K562 (cell line): ENCODE data around the gene ALDH16A1. TPM values are rescaled to one million over a fixed set of nuclear protein-coding genes. Genes with fewer than 3 reads are reported as not detected.

Experiments used
- ARNT ChIP-seq, 2 experiments: fragments of 450-650 bp; IDR thresholded peaks; 2 replicates each; pipeline ENCODE4 v1.6.1; 2016; ENCODE audit warnings: mild to moderate bottlenecking in 1 of 2
- BRCA1 ChIP-seq, 2 experiments: fragments of 450-650 bp in 1 of 2; sonication (generic) in 1 of 2; formaldehyde crosslinking in 1 of 2; IDR thresholded peaks; 2 replicates each; pipeline versions ENCODE4 v1.5.0 to v1.6.1; 2017 to 2020; ENCODE audit warnings: mild to moderate bottlenecking in 1 of 2, missing genetic modification reagents in 1 of 2
- BRD4 ChIP-seq: fragments of 200-600 bp; sonication (generic); IDR thresholded peaks from 2 replicates; pipeline ENCODE4 v1.6.1; 2017; ENCODE audit warnings: inconsistent platforms
- HOXB6 ChIP-seq: fragments of 250-450 bp; sonication (Bioruptor Pico); IDR thresholded peaks from 2 replicates; pipeline ENCODE4 v1.5.1; 2022; ENCODE audit warnings: mild to moderate bottlenecking, borderline replicate concordance
- JUNB ChIP-seq: fragments of 450-650 bp; formaldehyde crosslinking; conservative IDR thresholded peaks from 2 replicates; pipeline ENCODE4 v1.4.0; 2020; ENCODE audit warnings: mild to moderate bottlenecking
- MBD2 ChIP-seq: sonication (generic); IDR thresholded peaks from 2 replicates; pipeline ENCODE4 v1.6.1; 2016; ENCODE audit warnings: low read depth, borderline replicate concordance
- MIER1 ChIP-seq: fragments of 450-650 bp; IDR thresholded peaks from 2 replicates; pipeline ENCODE4 v1.6.1; 2016; ENCODE audit warnings: antibody characterized with exemption, mild to moderate bottlenecking, low read depth
- NR0B1 ChIP-seq: fragments of 450-650 bp; IDR thresholded peaks from one replicate; pipeline ENCODE4 v1.6.1; 2018; ENCODE audit warnings: mild to moderate bottlenecking, moderate library complexity; ENCODE audit not compliant: partially characterized antibody
- NR2C2 ChIP-seq, 2 experiments: fragments of 200-800 bp in 1 of 2; sonication (Bioruptor generic) in 1 of 2; sonication (generic) in 1 of 2; formaldehyde crosslinking in 1 of 2; IDR thresholded peaks; 2 replicates each; pipeline versions ENCODE4 v1.6.1 to v1.8.0; 2016 to 2022; ENCODE audit warnings: mild to moderate bottlenecking in 1 of 2, missing compliant biosample characterization in 1 of 2, missing genetic modification characterization in 1 of 2, missing genetic modification reagents in 1 of 2
- PML ChIP-seq: IDR thresholded peaks from 2 replicates; pipeline ENCODE4 v1.6.1; 2012; ENCODE audit warnings: low read length, inconsistent platforms
- RREB1 ChIP-seq: fragments of 250-450 bp; sonication (Bioruptor Pico); IDR thresholded peaks from 2 replicates; pipeline ENCODE4 v1.4.0; 2020
- SETDB1 ChIP-seq: IDR thresholded peaks from one replicate; pipeline ENCODE4 v1.6.1; 2012; ENCODE audit warnings: low read length, control low read depth, inconsistent platforms
- WHSC1 ChIP-seq: IDR thresholded peaks from one replicate; pipeline ENCODE4 v1.6.1; 2012; ENCODE audit warnings: low read length, control low read depth, inconsistent platforms
- XRCC5 ChIP-seq: fragments of 200-400 bp; formaldehyde crosslinking; IDR thresholded peaks from 2 replicates; pipeline ENCODE4 v1.6.1; 2017; ENCODE audit warnings: low read depth, mild to moderate bottlenecking, low read length
- ZHX1 ChIP-seq: fragments of 150-350 bp; conservative IDR thresholded peaks from 2 replicates; pipeline ENCODE4 v1.6.1; 2014; ENCODE audit warnings: low read length
- ZNF277 ChIP-seq: fragments of 250-450 bp; sonication (Bioruptor Pico); IDR thresholded peaks from 2 replicates; pipeline ENCODE4 v1.8.0; 2022; ENCODE audit warnings: inconsistent platforms, mild to moderate bottlenecking, moderate library complexity, borderline replicate concordance
- ZNF57 ChIP-seq: fragments of 450-650 bp; formaldehyde crosslinking; IDR thresholded peaks from 2 replicates; pipeline ENCODE4 v1.4.0; 2020; ENCODE audit warnings: mild to moderate bottlenecking, moderate library complexity
- polyA plus RNA-seq, 8 experiments: library from polyadenylated mRNA; depleted of rRNA in 4 of 8; stranded (reverse) in 5 of 8; unstranded in 3 of 8; fragments of >200 nt; fragmentation: Nextera tagmentation in 2 of 8; fragmentation: Illumina TruSeq in 1 of 8; extraction: Ambion mirVana in 2 of 8; extraction: Trizol in 1 of 8; gene quantifications; 2 replicates each; pipeline versions ENCODE4 v1.2.1 to v1.2.3, GENCODE V29; 2011 to 2014; ENCODE audit warnings: inconsistent platforms in 1 of 8, missing spikeins in 1 of 8
- total RNA-seq, 7 experiments: library from RNA; depleted of rRNA in 6 of 7; stranded (reverse); fragments of >200 nt in 6 of 7; fragmentation: Illumina TruSeq in 2 of 7; extraction: Trizol in 2 of 7; gene quantifications; 2 replicates each; pipeline versions ENCODE4 v1.2.1 to v1.2.3, GENCODE V29; 2011 to 2021; ENCODE audit warnings: low replicate concordance in 1 of 7

The ALDH16A1 gene
- total and polyA plus RNA-seq, 9 of the 15 experiments (the other 6 are each of a cell fraction or from before 2014, with no cell fraction given): 2.2 to 52.2 (median 7.6) TPM

- TF ChIP-seq ZHX1 (no peak), SETDB1 (no peak), RREB1 (no peak), BRD4 (no peak), ZNF277 (CRISPR knock-in tag) (no peak), WHSC1 (no peak), BRCA1 (IDR thresholded peaks at IDR 0.05) (no peak), BRCA1 (CRISPR knock-in tag; IDR thresholded peaks at IDR 0.05) (no peak), NR0B1 (no peak), HOXB6 (no peak), ARNT (IDR thresholded peaks at IDR 0.05) (no peak), MBD2 (no peak), PML (no peak), MIER1 (peak; percentile 35; the same call in 1 of the 2 replicates), ZNF57 (CRISPR knock-in tag) (no peak), XRCC5 (no peak), NR2C2 (CRISPR knock-in tag; IDR thresholded peaks at IDR 0.05) (0 out of 2 replicates have a peak, but pooled peaks have one; percentile 24), NR2C2 (tag; IDR thresholded peaks at IDR 0.05) (no peak), JUNB (no peak)
These were observed 25.0 kb upstream of the ALDH16A1 start (continued) for GRCh38 chr19:49427855-49428546.
